ENCODE data around the gene INO80D. TPM values are rescaled to one million over a fixed set of nuclear protein-coding genes. Genes with fewer than 3 reads are reported as not detected.

Gene INO80D
- total and polyA plus RNA-seq, 2 of the 13 experiments (the other 11 are each of a cell fraction or from before 2014, with no cell fraction given), result 7.6 to 7.9 TPM

GRCh38 chr2:206028101-206028500, 57.9 kb downstream of the INO80D start:
- BruUV-seq (replicated peaks), result no TSS peak
- Histone ChIP-seq H4K20me1 (ENCODE audit: insufficient read depth, low read length) (no peaks in the 10 kb centered on the region), H3K4me3 (replicated peaks in 1 of 3; ENCODE audit: insufficient read depth in 1 of 3, low read depth in 2 of 3, low read length in 3 of 3) (no peak overlapping the region), H3K27ac (ENCODE audit: extremely low read length, insufficient read depth, low read length) (no peak overlapping the region), H3K27me3 (ENCODE audit: control insufficient read depth in 1 of 2, insufficient read depth in 2 of 2, low read length in 2 of 2) (no peaks in the 10 kb centered on the region), H3K36me3 (replicated peaks in 1 of 2; ENCODE audit: control insufficient read depth in 1 of 2, insufficient read depth in 2 of 2, low read length in 2 of 2) (peaks cover 14 to 41% of the 10 kb centered on the region in 2 experiments), H3K4me1 (ENCODE audit: insufficient read depth, low read length) (no peaks in the 10 kb centered on the region), H2AFZ (ENCODE audit: low read length) (no peak overlapping the region), H3K9ac (ENCODE audit: insufficient read depth, low read depth, low read length) (no peak overlapping the region), H3K79me2 (ENCODE audit: insufficient read depth, low read length) (peaks cover 3% of the 10 kb centered on the region), H3K9me3 (ENCODE audit: low read length) (no peaks in the 10 kb centered on the region), H3K4me2 (ENCODE audit: low read depth, low read length) (no peak overlapping the region)
- ChIA-PET POLR2A (no interaction called here), CTCF (ENCODE audit: low intra/inter-chr PET ratio, low total read pairs) (no interaction called here)
- FAIRE-seq, result no peak
- in situ Hi-C loops (cut with HindIII; ENCODE audit: extremely low pct_ligation_motif_present, low pct_unique_long_range_greater_than_20kb) (no loop called here), intact Hi-C loops (cut with micrococcal nuclease; ENCODE audit: unreplicated experiment) (no loop called here)
- 98% methylated on average over 10 of the region's 10 CpGs for WGBS (ENCODE audit: low lambda C conversion rate)
- DNase-seq (ENCODE audit: low spot score), result no peak
- no peak for ATAC-seq
- TF ChIP-seq PRPF4 (IDR thresholded peaks at IDR 0.05; ENCODE audit: low read depth, low read length, poor library complexity, severe bottlenecking) (no peak), SUZ12 (IDR thresholded peaks at IDR 0.05; ENCODE audit: low read depth, low read length) (no peak), SMC3 (IDR thresholded peaks at IDR 0.05; ENCODE audit: low read length) (no peak), LRRFIP1 (CRISPR knock-in tag; conservative IDR thresholded peaks at IDR 0.05) (no peak), GLI4 (CRISPR knock-in tag; IDR thresholded peaks at IDR 0.05; ENCODE audit: borderline replicate concordance) (no peak), ZNF354B (CRISPR knock-in tag; IDR thresholded peaks at IDR 0.05) (no peak), ZNF678 (CRISPR knock-in tag; IDR thresholded peaks at IDR 0.05) (no peak), ZSCAN25 (CRISPR knock-in tag; IDR thresholded peaks at IDR 0.05) (no peak), GFI1 (CRISPR knock-in tag; IDR thresholded peaks at IDR 0.05; ENCODE audit: borderline replicate concordance) (no peak), KDM4B (CRISPR knock-in tag; IDR thresholded peaks at IDR 0.05) (no peak), KIAA2018 (CRISPR knock-in tag; IDR thresholded peaks at IDR 0.05; ENCODE audit: borderline replicate concordance) (no peak), BCL3 (CRISPR knock-in tag; IDR thresholded peaks at IDR 0.05) (no peak), ELF4 (CRISPR knock-in tag; IDR thresholded peaks at IDR 0.05; ENCODE audit: borderline replicate concordance) (no peak), ZFX (CRISPR knock-in tag; IDR thresholded peaks at IDR 0.05; ENCODE audit: low read depth) (no peak)

All from HepG2 (cell line).